HepG2 (cell line): ENCODE measurements around the gene RCOR1. TPM values are rescaled to one million over a fixed set of nuclear protein-coding genes. Genes with fewer than 3 reads are reported as not detected.

Experiments used
- BHLHE40 ChIP-seq: IDR thresholded peaks from 2 replicates; pipeline ENCODE4 v1.6.1; 2011; ENCODE audit warnings: low read length, improper control_type of control experiment
- BRD4 ChIP-seq: sonication (generic); formaldehyde crosslinking; IDR thresholded peaks from 2 replicates; pipeline ENCODE4 v1.4.0; 2020; ENCODE audit warnings: missing genetic modification reagents
- CEBPG ChIP-seq: IDR thresholded peaks from 2 replicates; pipeline ENCODE4 v1.6.1; 2016
- EZH2 ChIP-seq: conservative IDR thresholded peaks from 2 replicates; pipeline ENCODE4 v1.6.1; 2012; ENCODE audit warnings: mild to moderate bottlenecking, low read depth, low read length, moderate library complexity
- GATA4 ChIP-seq: sonication (generic); IDR thresholded peaks from 2 replicates; pipeline ENCODE4 v1.6.1; 2016; ENCODE audit warnings: antibody characterized with exemption, low read depth, borderline replicate concordance
- IKZF1 ChIP-seq: fragments of 450-650 bp; IDR thresholded peaks from 2 replicates; pipeline ENCODE4 v1.7.1; 2016
- KLF12 ChIP-seq: sonication (generic); formaldehyde crosslinking; IDR thresholded peaks from 2 replicates; pipeline ENCODE4 v1.4.0; 2020; ENCODE audit warnings: missing genetic modification reagents, borderline replicate concordance
- NCOR1 ChIP-seq: fragments of 200-600 bp; sonication (generic); IDR thresholded peaks from 2 replicates; pipeline ENCODE4 v1.7.0; 2017; ENCODE audit warnings: antibody characterized with exemption, low read length, borderline replicate concordance
- RARA ChIP-seq: IDR thresholded peaks from 2 replicates; pipeline ENCODE4 v1.6.1; 2016; ENCODE audit warnings: missing genetic modification reagents, missing compliant biosample characterization
- RXRA ChIP-seq: sonication (generic); formaldehyde crosslinking; IDR thresholded peaks from 2 replicates; pipeline ENCODE4 v1.5.1; 2020; ENCODE audit warnings: missing genetic modification reagents
- SOX6 ChIP-seq, 2 experiments: fragments of 450-650 bp in 1 of 2; sonication (generic) in 1 of 2; formaldehyde crosslinking in 1 of 2; IDR thresholded peaks; 2 replicates each; pipeline versions ENCODE4 v1.4.0 to v1.6.1; 2017 to 2020; ENCODE audit warnings: antibody characterized with exemption in 1 of 2, mild to moderate bottlenecking in 1 of 2, missing genetic modification reagents in 1 of 2
- SP1 ChIP-seq, 2 experiments: fragments of 450-650 bp in 1 of 2; sonication (generic) in 1 of 2; formaldehyde crosslinking in 1 of 2; IDR thresholded peaks; 2 replicates each; pipeline versions ENCODE4 v1.4.0 to v1.6.1; 2016 to 2020; ENCODE audit warnings: missing genetic modification reagents in 1 of 2
- TOE1 ChIP-seq: sonication (generic); formaldehyde crosslinking; IDR thresholded peaks from 2 replicates; pipeline ENCODE4 v1.4.0; 2020; ENCODE audit warnings: mild to moderate bottlenecking, missing genetic modification reagents
- ZBTB42 ChIP-seq: sonication (generic); formaldehyde crosslinking; IDR thresholded peaks from 2 replicates; pipeline ENCODE4 v1.5.0; 2020; ENCODE audit warnings: mild to moderate bottlenecking, missing genetic modification reagents
- ZFP36 ChIP-seq: fragments of 150-350 bp; IDR thresholded peaks from 2 replicates; pipeline ENCODE4 v1.6.1; 2018; ENCODE audit warnings: borderline replicate concordance, low read length, low read depth; ENCODE audit not compliant: partially characterized antibody
- ZNF383 ChIP-seq: sonication (generic); formaldehyde crosslinking; IDR thresholded peaks from 2 replicates; pipeline ENCODE4 v1.4.0; 2020; ENCODE audit warnings: missing genetic modification reagents, mild to moderate bottlenecking, borderline replicate concordance
- ZNF44 ChIP-seq: sonication (generic); formaldehyde crosslinking; IDR thresholded peaks from 2 replicates; pipeline ENCODE4 v1.5.1; 2020; ENCODE audit warnings: mild to moderate bottlenecking, missing genetic modification reagents
- ZNF713 ChIP-seq: sonication (generic); formaldehyde crosslinking; IDR thresholded peaks from 2 replicates; pipeline ENCODE4 v1.4.0; 2020; ENCODE audit warnings: mild to moderate bottlenecking, missing genetic modification reagents
- ZNF781 ChIP-seq: sonication (generic); formaldehyde crosslinking; IDR thresholded peaks from 2 replicates; pipeline ENCODE4 v1.5.1; 2020; ENCODE audit warnings: borderline replicate concordance, mild to moderate bottlenecking, missing genetic modification reagents; ENCODE audit errors: not compliant biosample characterization
- polyA plus RNA-seq, 8 experiments: library from polyadenylated mRNA; depleted of rRNA in 3 of 8; stranded (reverse) in 7 of 8; unstranded in 1 of 8; fragments of >200 nt; fragmentation: Illumina TruSeq in 4 of 8; extraction: Trizol in 4 of 8; gene quantifications; 2 replicates each; pipeline versions ENCODE4 v1.2.1 to v1.2.3, GENCODE V29; 2011 to 2016; ENCODE audit warnings: low read depth in 4 of 8, missing spikeins in 1 of 8, mixed read lengths in 1 of 8; ENCODE audit not compliant: insufficient read depth in 1 of 8
- total RNA-seq, 5 experiments: library from RNA; depleted of rRNA; stranded (reverse); fragments of >200 nt; fragmentation: Illumina TruSeq; extraction: Trizol; gene quantifications; 2 replicates each; pipeline ENCODE4 v1.2.3, GENCODE V29; 2016; ENCODE audit warnings: low read depth in 1 of 5
- TF ChIP-seq, protein P1 (sequence below): sonication (generic); formaldehyde crosslinking; IDR thresholded peaks from 2 replicates; pipeline ENCODE4 v1.8.0; 2022; ENCODE audit warnings: mild to moderate bottlenecking, missing genetic modification reagents, moderate library complexity
- TF ChIP-seq, protein P2 (sequence below): sonication (generic); formaldehyde crosslinking; IDR thresholded peaks from 2 replicates; pipeline ENCODE4 v1.4.0; 2020; ENCODE audit warnings: missing genetic modification reagents
- TF ChIP-seq, protein P3 (sequence below): sonication (generic); formaldehyde crosslinking; conservative IDR thresholded peaks from 2 replicates; pipeline ENCODE4 v1.8.1; 2023; ENCODE audit warnings: missing genetic modification reagents
- TF ChIP-seq, protein P4 (sequence below): sonication (generic); formaldehyde crosslinking; IDR thresholded peaks from 2 replicates; pipeline ENCODE4 v1.8.1; 2023; ENCODE audit warnings: missing genetic modification reagents, mild to moderate bottlenecking, borderline replicate concordance
- TF ChIP-seq, protein P5 (sequence below): sonication (generic); formaldehyde crosslinking; IDR thresholded peaks from 2 replicates; pipeline ENCODE4 v1.5.0; 2020; ENCODE audit warnings: mild to moderate bottlenecking, missing genetic modification reagents, borderline replicate concordance

RCOR1 gene
- total and polyA plus RNA-seq, 2 of the 13 experiments (the other 11 are each of a cell fraction or from before 2014, with no cell fraction given), result 10.2 to 11.1 TPM

DNA sequence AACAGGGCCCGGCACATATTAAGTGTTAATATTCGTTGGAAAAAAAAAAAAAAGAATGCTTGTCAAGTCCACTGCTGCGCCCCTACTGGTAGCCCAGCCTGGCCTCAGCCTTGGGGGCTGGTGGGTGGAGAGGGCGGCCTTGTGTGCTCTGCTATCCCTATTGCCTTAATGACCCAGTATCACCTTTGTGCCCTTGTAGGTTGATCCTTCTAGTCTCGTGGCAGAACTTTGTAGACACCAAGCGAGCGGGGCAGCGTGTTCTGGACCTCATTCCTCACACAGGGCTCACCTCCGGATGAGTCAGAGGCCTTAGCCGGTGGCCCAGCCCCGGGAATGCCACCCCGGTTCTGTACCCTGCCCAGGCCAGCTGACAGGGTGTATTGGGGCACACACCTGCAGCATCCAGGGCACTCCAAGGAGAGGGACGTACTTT lies 1.8 kb upstream of the RCOR1 start (continued):
- TF ChIP-seq, protein P1, sequence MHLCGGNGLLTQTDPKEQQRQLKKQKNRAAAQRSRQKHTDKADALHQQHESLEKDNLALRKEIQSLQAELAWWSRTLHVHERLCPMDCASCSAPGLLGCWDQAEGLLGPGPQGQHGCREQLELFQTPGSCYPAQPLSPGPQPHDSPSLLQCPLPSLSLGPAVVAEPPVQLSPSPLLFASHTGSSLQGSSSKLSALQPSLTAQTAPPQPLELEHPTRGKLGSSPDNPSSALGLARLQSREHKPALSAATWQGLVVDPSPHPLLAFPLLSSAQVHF (CRISPR knock-in tag), result no peak
- TF ChIP-seq, protein P2, sequence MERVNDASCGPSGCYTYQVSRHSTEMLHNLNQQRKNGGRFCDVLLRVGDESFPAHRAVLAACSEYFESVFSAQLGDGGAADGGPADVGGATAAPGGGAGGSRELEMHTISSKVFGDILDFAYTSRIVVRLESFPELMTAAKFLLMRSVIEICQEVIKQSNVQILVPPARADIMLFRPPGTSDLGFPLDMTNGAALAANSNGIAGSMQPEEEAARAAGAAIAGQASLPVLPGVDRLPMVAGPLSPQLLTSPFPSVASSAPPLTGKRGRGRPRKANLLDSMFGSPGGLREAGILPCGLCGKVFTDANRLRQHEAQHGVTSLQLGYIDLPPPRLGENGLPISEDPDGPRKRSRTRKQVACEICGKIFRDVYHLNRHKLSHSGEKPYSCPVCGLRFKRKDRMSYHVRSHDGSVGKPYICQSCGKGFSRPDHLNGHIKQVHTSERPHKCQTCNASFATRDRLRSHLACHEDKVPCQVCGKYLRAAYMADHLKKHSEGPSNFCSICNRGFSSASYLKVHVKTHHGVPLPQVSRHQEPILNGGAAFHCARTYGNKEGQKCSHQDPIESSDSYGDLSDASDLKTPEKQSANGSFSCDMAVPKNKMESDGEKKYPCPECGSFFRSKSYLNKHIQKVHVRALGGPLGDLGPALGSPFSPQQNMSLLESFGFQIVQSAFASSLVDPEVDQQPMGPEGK (CRISPR knock-in tag), result peak; percentile 89
- no peak for TF ChIP-seq NCOR1
- no peak for TF ChIP-seq ZBTB42 (CRISPR knock-in tag)
- TF ChIP-seq ZFP36, result no peak
- no peak for TF ChIP-seq SP1 (IDR thresholded peaks at IDR 0.05)
- no peak; the same call in 1 of the 2 replicates for TF ChIP-seq SP1 (CRISPR knock-in tag; IDR thresholded peaks at IDR 0.05)
- TF ChIP-seq RXRA, result peak; percentile 71; the same call in 1 of the 2 replicates
- TF ChIP-seq, protein P3, sequence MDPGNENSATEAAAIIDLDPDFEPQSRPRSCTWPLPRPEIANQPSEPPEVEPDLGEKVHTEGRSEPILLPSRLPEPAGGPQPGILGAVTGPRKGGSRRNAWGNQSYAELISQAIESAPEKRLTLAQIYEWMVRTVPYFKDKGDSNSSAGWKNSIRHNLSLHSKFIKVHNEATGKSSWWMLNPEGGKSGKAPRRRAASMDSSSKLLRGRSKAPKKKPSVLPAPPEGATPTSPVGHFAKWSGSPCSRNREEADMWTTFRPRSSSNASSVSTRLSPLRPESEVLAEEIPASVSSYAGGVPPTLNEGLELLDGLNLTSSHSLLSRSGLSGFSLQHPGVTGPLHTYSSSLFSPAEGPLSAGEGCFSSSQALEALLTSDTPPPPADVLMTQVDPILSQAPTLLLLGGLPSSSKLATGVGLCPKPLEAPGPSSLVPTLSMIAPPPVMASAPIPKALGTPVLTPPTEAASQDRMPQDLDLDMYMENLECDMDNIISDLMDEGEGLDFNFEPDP (CRISPR knock-in tag), result no peak
- no peak; the same call in 1 of the 2 replicates for TF ChIP-seq BRD4 (CRISPR knock-in tag)
- TF ChIP-seq ZNF44 (CRISPR knock-in tag), result no peak
- no peak for TF ChIP-seq TOE1
- no peak for TF ChIP-seq ZNF713 (CRISPR knock-in tag)
- TF ChIP-seq SOX6 (IDR thresholded peaks at IDR 0.05), result no peak
- TF ChIP-seq SOX6 (CRISPR knock-in tag; IDR thresholded peaks at IDR 0.05), result peak; percentile 9; the same call in 1 of the 2 replicates
- TF ChIP-seq IKZF1, result no peak
- no peak for TF ChIP-seq EZH2
- TF ChIP-seq RARA (CRISPR knock-in tag), result peak; percentile 56
- TF ChIP-seq CEBPG (CRISPR knock-in tag), result peak; percentile 21; the same call in 1 of the 2 replicates
- TF ChIP-seq BHLHE40, result peak; percentile 43; the same call in 1 of the 2 replicates
- no peak for TF ChIP-seq ZNF383 (CRISPR knock-in tag)
- no peak for TF ChIP-seq KLF12 (CRISPR knock-in tag)
- TF ChIP-seq, protein P4, sequence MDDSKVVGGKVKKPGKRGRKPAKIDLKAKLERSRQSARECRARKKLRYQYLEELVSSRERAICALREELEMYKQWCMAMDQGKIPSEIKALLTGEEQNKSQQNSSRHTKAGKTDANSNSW (CRISPR knock-in tag), result no peak
- TF ChIP-seq ZNF781 (CRISPR knock-in tag), result no peak
- TF ChIP-seq, protein P5, sequence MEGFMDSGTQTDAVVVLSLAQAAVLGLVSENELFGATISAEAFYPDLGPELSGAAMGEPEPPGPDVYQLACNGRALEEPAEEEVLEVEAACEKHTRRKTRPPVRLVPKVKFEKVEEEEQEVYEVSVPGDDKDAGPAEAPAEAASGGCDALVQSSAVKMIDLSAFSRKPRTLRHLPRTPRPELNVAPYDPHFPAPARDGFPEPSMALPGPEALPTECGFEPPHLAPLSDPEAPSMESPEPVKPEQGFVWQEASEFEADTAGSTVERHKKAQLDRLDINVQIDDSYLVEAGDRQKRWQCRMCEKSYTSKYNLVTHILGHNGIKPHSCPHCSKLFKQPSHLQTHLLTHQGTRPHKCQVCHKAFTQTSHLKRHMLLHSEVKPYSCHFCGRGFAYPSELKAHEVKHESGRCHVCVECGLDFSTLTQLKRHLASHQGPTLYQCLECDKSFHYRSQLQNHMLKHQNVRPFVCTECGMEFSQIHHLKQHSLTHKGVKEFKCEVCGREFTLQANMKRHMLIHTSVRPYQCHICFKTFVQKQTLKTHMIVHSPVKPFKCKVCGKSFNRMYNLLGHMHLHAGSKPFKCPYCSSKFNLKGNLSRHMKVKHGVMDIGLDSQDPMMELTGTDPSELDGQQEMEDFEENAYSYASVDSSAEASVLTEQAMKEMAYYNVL (CRISPR knock-in tag), result 0 out of 2 replicates have a peak, but pooled peaks have one; percentile 30
- TF ChIP-seq GATA4, result no peak
